Fibroblast of pulmonary artery (primary cell): Measurements from ENCODE around the gene MED14.

Source experiments
- DNase-seq: peaks from one replicate; pipeline ENCODE4 v3.0.0-alpha.2; 2010; ENCODE audit warnings: low read depth
- H3K4me3 ChIP-seq: replicated peaks from 2 replicates; pipeline ENCODE4 v1.5.1; 2011; ENCODE audit warnings: low read depth, mild to moderate bottlenecking, control low read depth, low read length, moderate library complexity
- TF ChIP-seq, protein P1 (sequence below): IDR thresholded peaks from 2 replicates; pipeline ENCODE4 v1.5.1; 2011; ENCODE audit warnings: mild to moderate bottlenecking, control low read depth, low read length, inconsistent platforms; ENCODE audit errors: missing control alignments

MED14 gene

DNA sequence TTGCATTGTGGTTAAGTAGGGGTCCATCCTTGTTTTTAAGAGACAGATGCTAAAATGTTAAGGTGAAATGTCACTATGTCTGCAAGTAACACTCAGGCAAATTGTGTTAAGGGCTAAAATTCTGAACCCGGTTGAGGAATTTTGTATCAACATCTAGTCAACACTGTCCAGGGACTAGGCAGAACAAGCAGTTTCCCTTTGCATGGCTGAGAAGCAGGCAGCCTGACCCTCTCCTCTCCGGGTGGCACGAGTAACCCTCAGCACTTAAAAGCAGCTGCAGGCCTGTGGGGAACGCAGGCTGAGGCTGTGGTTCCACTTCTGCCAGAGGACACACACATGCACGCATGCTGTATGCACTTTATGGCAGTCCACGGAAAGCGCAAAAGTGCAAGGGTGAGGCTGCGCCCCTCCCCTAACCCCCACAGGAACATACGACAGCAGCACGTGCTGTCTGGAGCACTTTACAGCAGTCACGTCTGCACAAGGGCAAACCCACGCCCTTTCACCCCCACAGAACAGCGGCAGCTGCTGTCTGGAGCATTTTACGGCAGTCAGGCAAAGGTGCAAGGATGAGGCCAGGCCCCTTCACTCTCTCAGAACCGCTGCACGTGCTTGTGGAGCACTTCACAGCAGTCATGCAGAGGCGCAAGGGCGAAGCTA, 112.7 kb downstream of the MED14 start:
- H3K4me3 ChIP-seq, result no peak overlapping the region
- DNase-seq, result no peak
- TF ChIP-seq, protein P1, sequence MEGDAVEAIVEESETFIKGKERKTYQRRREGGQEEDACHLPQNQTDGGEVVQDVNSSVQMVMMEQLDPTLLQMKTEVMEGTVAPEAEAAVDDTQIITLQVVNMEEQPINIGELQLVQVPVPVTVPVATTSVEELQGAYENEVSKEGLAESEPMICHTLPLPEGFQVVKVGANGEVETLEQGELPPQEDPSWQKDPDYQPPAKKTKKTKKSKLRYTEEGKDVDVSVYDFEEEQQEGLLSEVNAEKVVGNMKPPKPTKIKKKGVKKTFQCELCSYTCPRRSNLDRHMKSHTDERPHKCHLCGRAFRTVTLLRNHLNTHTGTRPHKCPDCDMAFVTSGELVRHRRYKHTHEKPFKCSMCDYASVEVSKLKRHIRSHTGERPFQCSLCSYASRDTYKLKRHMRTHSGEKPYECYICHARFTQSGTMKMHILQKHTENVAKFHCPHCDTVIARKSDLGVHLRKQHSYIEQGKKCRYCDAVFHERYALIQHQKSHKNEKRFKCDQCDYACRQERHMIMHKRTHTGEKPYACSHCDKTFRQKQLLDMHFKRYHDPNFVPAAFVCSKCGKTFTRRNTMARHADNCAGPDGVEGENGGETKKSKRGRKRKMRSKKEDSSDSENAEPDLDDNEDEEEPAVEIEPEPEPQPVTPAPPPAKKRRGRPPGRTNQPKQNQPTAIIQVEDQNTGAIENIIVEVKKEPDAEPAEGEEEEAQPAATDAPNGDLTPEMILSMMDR, result no peak

DNA sequence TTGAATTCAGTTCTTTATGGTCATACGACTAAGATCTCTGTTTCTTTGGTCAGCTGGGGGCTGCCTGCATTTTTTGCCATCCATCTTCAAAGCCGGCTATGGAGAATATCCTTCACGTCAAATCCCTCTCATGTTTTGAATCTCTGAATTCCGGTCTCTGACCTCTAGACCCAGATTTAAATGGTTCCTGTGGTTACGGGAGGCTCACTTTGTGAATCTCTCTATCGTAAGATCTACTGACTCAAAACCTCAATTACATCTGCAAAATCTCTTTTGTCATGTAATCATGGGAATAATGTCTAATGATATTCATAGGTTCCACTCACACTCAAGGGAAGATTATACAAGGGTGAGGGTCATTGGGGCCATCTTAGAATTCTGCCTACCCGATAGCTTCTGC, 117.8 kb downstream of the MED14 start:
- DNase-seq, result no peak
- TF ChIP-seq, protein P1, result no peak
- no peak overlapping the region for H3K4me3 ChIP-seq

DNA sequence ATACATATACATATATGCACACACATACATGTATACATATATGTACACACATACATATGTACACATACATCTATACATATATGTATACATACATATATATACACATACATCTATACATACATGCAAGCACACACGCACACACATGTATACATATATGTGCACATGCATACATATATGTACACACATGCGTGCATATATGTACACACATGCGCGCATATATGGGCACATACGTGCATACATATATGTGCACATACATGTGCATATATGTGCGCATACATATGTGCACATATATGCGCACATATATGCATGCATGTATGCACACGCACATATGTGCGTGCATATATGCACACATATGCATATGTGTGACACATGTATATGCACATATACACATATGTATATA, 119.4 kb downstream of the MED14 start:
- DNase-seq, result no peak
- TF ChIP-seq, protein P1, result no peak
- no peak overlapping the region for H3K4me3 ChIP-seq

DNA sequence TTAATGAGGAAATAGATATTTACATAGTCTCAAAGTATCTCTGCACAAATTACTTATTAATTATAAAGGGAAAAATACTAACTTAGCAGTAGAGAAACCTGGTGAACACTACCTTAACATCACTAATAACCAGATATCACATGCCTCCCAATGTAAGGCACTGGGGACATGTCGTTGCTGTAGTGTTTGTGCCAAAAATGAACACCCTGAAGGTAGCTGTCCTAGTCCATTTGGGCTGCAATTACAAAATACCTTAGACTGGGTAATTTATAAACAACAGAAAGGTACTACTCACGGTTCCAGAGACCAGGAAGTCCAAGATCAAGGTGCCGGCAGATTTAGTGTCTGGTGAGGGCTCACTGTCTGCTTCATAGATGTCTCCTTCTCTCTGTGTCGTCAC, 122.8 kb downstream of the MED14 start:
- no peak overlapping the region for H3K4me3 ChIP-seq
- DNase-seq, result no peak
- TF ChIP-seq, protein P1, result no peak

DNA sequence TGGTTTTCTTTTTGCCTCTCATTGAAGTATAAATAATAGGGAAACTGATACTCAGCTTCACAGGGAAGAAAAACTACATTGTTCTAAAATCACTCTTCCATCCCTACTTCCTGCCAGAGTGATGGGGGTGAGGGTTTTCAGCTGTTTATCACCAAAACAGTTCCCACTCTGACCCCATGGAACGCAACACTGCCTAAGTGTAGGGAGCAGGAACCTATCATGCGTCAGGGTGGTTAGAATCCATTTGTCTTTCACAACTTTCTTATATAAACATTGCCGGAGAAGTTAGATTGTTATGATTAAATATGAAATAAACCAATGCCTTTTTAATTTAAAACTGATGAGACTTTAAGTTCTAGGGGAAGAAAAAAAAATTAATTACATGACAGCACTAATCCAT, 128.0 kb downstream of the MED14 start:
- H3K4me3 ChIP-seq, result no peak overlapping the region
- no peak for DNase-seq
- TF ChIP-seq, protein P1, result no peak

DNA sequence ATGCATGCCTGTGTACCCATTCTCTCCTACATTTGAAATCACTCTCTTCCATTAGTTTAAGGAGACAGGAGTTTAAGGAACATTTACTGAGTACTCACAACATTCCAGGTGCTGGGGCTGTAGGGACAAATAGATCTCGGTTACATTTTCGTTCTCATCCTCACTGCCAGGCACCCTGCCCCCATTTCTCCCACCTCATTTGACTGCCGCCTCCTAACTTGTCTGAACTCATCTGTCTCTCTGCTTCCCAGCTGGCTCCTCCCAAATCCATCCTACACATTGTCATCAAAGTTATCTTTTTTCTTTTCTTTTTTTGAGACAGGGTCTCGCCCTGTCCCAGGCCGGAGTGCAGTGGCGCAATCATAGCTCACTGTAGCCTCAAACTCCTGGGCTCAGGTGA, 131.9 kb downstream of the MED14 start:
- TF ChIP-seq, protein P1, result no peak
- H3K4me3 ChIP-seq, result no peak overlapping the region
- no peak for DNase-seq
